Kidney epithelial cell (primary cell): Measurements from ENCODE around the gene D2HGDH. TPM values are rescaled to one million over a fixed set of nuclear protein-coding genes. Genes with fewer than 3 reads are reported as not detected.
"Not testable (repeated sequence)": the region's sequence is repeated elsewhere in the genome, so short reads cannot be mapped to it uniquely, and the experiment has no call there.

Experiments used
- DNase-seq: peaks from one replicate; pipeline ENCODE4 v3.0.0-alpha.2; 2010; ENCODE audit warnings: low read depth
- H3K27me3 ChIP-seq: 2 replicates; pipeline ENCODE4 v1.6.0; 2011; ENCODE audit warnings: low read length; ENCODE audit not compliant: control insufficient read depth, insufficient read depth
- H3K36me3 ChIP-seq: 2 replicates; pipeline ENCODE4 v1.5.1; 2011; ENCODE audit warnings: low read length; ENCODE audit not compliant: control insufficient read depth, insufficient read depth
- H3K4me3 ChIP-seq: 2 replicates; pipeline ENCODE4 v1.5.1; 2011; ENCODE audit warnings: low read depth, mild to moderate bottlenecking, control low read depth, low read length
- total RNA-seq: library from RNA; depleted of rRNA; stranded (reverse); fragments of >200 nt; gene quantifications from 2 replicates; pipeline ENCODE4 v1.2.3, GENCODE V29; 2015
- TF ChIP-seq, protein P1 (sequence below): IDR thresholded peaks from 2 replicates; pipeline ENCODE4 v1.5.1; 2011; ENCODE audit warnings: mild to moderate bottlenecking, moderate library complexity, low read length, control low read depth, inconsistent platforms; ENCODE audit not compliant: insufficient read depth, poor library complexity, severe bottlenecking

The D2HGDH gene
- total RNA-seq, 1 donor from 2014 or later = 16.5 TPM

DNA sequence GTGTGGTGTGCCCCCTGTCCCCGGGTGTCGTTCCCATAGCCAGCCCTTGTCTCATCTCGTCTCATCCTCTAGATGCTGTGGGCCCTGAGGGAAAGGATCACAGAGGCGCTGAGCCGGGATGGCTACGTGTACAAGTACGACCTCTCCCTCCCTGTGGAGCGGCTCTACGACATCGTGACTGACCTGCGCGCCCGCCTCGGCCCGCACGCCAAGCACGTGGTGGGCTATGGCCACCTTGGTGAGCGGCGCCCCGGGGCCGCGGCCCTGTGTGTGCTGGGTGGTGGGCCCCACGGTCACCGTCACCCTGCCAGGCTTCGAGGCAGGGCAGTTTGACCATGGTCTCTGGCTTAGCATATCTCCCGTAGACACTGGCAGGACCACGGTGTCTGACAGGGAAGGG, 21.3 kb downstream of the D2HGDH start:
- TF ChIP-seq, protein P1, sequence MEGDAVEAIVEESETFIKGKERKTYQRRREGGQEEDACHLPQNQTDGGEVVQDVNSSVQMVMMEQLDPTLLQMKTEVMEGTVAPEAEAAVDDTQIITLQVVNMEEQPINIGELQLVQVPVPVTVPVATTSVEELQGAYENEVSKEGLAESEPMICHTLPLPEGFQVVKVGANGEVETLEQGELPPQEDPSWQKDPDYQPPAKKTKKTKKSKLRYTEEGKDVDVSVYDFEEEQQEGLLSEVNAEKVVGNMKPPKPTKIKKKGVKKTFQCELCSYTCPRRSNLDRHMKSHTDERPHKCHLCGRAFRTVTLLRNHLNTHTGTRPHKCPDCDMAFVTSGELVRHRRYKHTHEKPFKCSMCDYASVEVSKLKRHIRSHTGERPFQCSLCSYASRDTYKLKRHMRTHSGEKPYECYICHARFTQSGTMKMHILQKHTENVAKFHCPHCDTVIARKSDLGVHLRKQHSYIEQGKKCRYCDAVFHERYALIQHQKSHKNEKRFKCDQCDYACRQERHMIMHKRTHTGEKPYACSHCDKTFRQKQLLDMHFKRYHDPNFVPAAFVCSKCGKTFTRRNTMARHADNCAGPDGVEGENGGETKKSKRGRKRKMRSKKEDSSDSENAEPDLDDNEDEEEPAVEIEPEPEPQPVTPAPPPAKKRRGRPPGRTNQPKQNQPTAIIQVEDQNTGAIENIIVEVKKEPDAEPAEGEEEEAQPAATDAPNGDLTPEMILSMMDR = no peak
- Histone ChIP-seq H3K36me3 (peaks cover 1% of the 10 kb centered on the region), H3K4me3 (no peak overlapping the region), H3K27me3 (no peaks in the 10 kb centered on the region)
- DNase-seq = no peak

DNA sequence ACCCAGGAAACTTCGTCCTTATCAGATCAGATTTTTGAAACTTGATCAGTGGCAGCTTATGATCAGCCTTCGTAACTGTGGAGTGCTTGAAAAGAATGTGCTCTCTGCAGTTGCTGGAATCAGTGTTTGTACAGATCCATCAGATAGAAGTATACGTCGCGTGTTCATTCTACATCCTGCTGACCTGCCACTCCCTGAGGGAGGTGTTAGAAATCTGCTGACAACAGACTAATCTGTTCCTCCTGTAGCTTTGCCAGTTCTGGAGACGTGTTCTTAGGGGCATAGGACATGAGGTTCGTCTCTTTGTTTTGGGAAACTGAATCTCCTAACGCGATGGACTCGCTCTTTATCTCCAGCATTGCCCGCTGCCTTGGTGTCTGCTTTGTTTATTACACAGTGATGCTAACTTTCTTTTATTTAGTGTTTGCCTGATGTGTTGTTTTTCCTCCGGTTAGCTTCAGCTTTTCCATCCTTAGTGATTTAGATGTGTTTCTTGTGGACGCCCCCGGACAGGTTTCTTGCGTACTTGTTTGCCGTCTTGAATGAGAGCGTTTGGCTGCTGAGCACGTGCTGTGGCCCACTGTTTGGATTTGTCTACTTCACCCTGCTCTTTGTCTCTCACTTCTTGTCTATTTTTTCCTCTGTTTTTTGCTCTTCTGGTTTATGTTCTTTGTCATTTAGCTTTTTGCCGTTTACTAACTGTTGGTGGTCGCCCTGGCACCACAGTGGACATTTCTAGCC, 24.8 kb downstream of the D2HGDH start:
- no peak for DNase-seq
- H3K36me3 ChIP-seq = peaks cover 1% of the 10 kb centered on the region
- no peak overlapping the region for H3K4me3 ChIP-seq
- TF ChIP-seq, protein P1 = no peak
- H3K27me3 ChIP-seq = no peaks in the 10 kb centered on the region

DNA sequence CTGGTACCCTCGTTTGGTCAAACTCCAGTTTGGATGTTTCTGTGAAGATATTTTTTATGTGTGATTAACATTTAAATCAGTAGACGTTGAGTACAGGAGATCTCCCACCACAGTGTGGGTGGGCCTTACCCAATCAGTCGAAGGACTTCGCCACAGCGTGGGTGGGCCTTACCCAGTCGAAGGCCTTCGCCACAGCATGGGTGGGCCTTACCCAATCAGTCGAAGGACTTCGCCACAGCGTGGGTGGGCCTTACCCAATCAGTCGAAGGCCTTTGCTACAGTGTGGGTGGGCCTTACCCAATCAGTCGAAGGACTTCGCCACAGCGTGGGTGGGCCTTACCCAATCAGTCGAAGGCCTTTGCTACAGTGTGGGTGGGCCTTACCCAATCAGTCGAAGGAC, 25.5 kb downstream of the D2HGDH start:
- not testable (repeated sequence) for DNase-seq

DNA sequence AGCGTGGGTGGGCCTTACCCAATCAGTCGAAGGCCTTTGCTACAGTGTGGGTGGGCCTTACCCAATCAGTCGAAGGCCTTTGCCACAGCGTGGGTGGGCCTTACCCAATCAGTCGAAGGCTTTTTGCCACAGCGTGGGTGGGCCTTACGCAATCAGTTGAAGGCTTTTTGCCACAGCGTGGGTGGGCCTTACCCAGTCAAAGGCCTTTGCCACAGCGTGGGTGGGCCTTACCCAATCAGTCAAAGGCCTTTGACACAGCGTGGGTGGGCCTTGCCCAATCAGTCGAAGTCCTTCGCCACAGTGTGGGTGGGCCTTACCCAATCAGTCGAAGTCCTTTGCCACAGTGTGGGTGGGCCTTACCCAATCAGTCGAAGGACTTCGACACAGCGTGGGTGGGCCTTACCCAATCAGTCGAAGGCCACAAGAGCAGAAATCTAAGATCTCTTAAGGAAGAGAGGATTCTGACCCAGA, 25.9 kb downstream of the D2HGDH start:
- DNase-seq = no peak
- Histone ChIP-seq H3K4me3 (no peak overlapping the region), H3K27me3 (no peaks in the 10 kb centered on the region), H3K36me3 (peaks cover 1% of the 10 kb centered on the region)
- TF ChIP-seq, protein P1 = no peak

More for the DNA sequence above, 25.5 kb downstream of the D2HGDH start:
- H3K4me3 ChIP-seq, H3K36me3 ChIP-seq, H3K27me3 ChIP-seq: not testable (repeated sequence)

DNA sequence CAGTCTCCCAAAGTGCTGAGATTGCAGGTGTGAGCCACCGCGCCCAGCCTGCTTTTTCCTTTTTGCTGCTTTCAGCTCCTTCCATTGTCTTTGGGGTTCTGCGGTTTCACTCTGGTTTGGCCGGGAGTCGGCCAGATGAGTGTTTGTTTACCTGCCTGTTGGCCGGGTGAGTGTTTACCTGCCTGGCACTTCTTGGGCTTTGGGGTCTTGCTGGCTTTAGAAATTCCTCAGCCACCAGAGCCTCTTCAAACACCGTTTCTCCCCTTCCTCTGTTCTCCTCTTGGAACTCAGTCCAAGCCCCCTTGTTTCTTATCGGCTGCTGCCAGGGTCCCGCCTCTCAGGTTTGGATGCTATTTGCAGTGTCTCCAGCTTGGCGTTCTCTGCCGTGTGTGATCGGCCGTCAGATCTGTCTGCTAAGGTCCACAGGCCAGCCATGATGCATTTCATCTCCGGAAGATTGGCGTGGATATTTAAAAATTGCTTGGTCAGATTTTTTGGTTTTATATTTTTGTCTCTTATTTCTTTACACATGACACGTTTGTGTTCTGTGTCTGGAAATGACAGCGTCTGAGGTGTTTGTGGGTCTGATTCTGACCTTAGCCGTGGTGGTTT, 28.0 kb downstream of the D2HGDH start:
- no peak for DNase-seq
- Histone ChIP-seq H3K27me3 (no peaks in the 10 kb centered on the region), H3K4me3 (no peak overlapping the region), H3K36me3 (no peaks in the 10 kb centered on the region)
- TF ChIP-seq, protein P1 = no peak

DNA sequence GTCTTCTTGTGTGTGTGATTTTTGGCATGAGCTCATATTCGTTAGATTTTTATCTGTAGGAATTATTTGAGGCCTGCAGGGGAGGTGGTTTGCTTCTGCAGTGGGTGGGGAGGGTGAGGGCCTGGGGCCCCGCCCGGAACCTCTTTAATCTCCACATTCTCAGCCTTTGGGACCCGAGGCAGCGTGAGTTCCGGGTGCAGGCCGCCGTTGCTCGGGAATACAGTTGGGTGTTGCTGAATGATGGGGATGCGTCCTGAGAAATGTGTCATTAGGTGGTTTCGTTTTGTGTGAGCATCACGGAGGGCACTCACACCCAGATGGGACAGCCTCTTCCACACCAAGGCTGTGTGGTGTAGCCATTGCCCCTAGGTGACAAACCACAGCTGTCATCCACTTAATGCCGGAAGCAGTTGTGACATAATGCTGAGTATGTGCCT, 28.5 kb downstream of the D2HGDH start:
- Histone ChIP-seq H3K27me3 (no peaks in the 10 kb centered on the region), H3K36me3 (no peaks in the 10 kb centered on the region), H3K4me3 (no peak overlapping the region)
- TF ChIP-seq, protein P1 = no peak
- no peak for DNase-seq
